ENCODE results near the gene RGMA.
A peak's percentile ranks its signal among the peaks of the same experiment; 100 is the strongest.

The RGMA gene

GRCh38 chr15:93074599-93074998 lies 14.4 kb downstream of the RGMA start:
- Histone ChIP-seq H3K4me3 (ENCODE audit: low read length in 2 of 2) (no peak overlapping the region), H2BK120ac (ENCODE audit: low read depth, low read length) (no peak overlapping the region), H3K79me1 (ENCODE audit: low read depth, low read length) (peaks cover 2% of the 10 kb centered on the region), H2AK5ac (ENCODE audit: low read depth, low read length) (no peak overlapping the region), H3K36me3 (replicated peaks in 1 of 2; ENCODE audit: control insufficient read depth in 2 of 2, insufficient read depth in 2 of 2, low read length in 2 of 2) (peaks cover 12 to 60% of the 10 kb centered on the region in 2 donors), H4K8ac (ENCODE audit: low read depth, low read length) (no peak overlapping the region), H3K23ac (ENCODE audit: low read depth, low read length, poor library complexity) (no peak overlapping the region), H3K14ac (ENCODE audit: low read length) (no peak overlapping the region), H3K18ac (ENCODE audit: low read length) (no peak overlapping the region), H3K4ac (ENCODE audit: low read length) (no peak overlapping the region), H2BK15ac (ENCODE audit: low read length) (no peak overlapping the region), H3K27ac (replicated peaks; ENCODE audit: low read length) (peak overlapping the region; percentile 82), H3K27me3 (ENCODE audit: control insufficient read depth in 3 of 3, insufficient read depth in 3 of 3, low read depth in 1 of 3, low read length in 3 of 3) (no peaks in the 10 kb centered on the region), H3K4me1 (ENCODE audit: control insufficient read depth in 2 of 2, insufficient read depth in 1 of 2, low read depth in 1 of 2, low read length in 2 of 2) (peaks cover 28 to 33% of the 10 kb centered on the region in 2 donors), H3K4me2 (ENCODE audit: insufficient read depth, low read length, poor library complexity, severe bottlenecking) (no peak overlapping the region), H2BK5ac (ENCODE audit: low read length) (no peak overlapping the region), H3K9me3 (replicated peaks in 1 of 2; ENCODE audit: control insufficient read depth in 2 of 2, insufficient read depth in 1 of 2, low read depth in 1 of 2, low read length in 2 of 2) (peaks cover 0 to 7% of the 10 kb centered on the region in 2 donors), H2BK12ac (ENCODE audit: low read length) (no peak overlapping the region), H2AFZ (ENCODE audit: low read length) (no peak overlapping the region), H4K91ac (ENCODE audit: low read depth, low read length, poor library complexity) (no peak overlapping the region), H3K9ac (ENCODE audit: low read depth, low read length, poor library complexity) (peak overlapping the region; percentile 32)
- DNase-seq (ENCODE audit: low spot score) = no peak
- WGBS, 2 donors (ENCODE audit: extremely low coverage in 2 of 2, insufficient read length in 2 of 2, insufficient replicate concordance in 1 of 2) = no CpG with 5 or more reads among the region's 13 CpGs

GRCh38 chr15:93073465-93073952 lies 15.5 kb downstream of the RGMA start:
- WGBS, 2 donors (ENCODE audit: extremely low coverage in 2 of 2, insufficient read length in 2 of 2, insufficient replicate concordance in 1 of 2) = no CpG with 5 or more reads among the region's 30 CpGs
- H4K8ac ChIP-seq (ENCODE audit: low read depth, low read length) = no peak overlapping the region
- H2AK5ac ChIP-seq (ENCODE audit: low read depth, low read length) = no peak overlapping the region
- H2BK15ac ChIP-seq (ENCODE audit: low read length) = no peak overlapping the region
- DNase-seq (ENCODE audit: low spot score) = no peak
- no peak overlapping the region for H4K91ac ChIP-seq (ENCODE audit: low read depth, low read length, poor library complexity)
- no peak overlapping the region for H3K4ac ChIP-seq (ENCODE audit: low read length)
- H3K4me1 ChIP-seq (ENCODE audit: control insufficient read depth in 2 of 2, insufficient read depth in 1 of 2, low read depth in 1 of 2, low read length in 2 of 2) = peaks cover 29 to 39% of the 10 kb centered on the region in 2 donors
- H3K14ac ChIP-seq (ENCODE audit: low read length) = no peak overlapping the region
- peak overlapping the region; percentile 85 for H3K18ac ChIP-seq (ENCODE audit: low read length)
- H3K27ac ChIP-seq (replicated peaks; ENCODE audit: low read length) = peak overlapping the region; percentile 82
- H3K9me3 ChIP-seq (replicated peaks in 1 of 2; ENCODE audit: control insufficient read depth in 2 of 2, insufficient read depth in 1 of 2, low read depth in 1 of 2, low read length in 2 of 2) = peaks cover 0 to 12% of the 10 kb centered on the region in 2 donors
- H3K9ac ChIP-seq (ENCODE audit: low read depth, low read length, poor library complexity) = peak overlapping the region; percentile 91
- peak overlapping the region; percentile 3 for H3K23ac ChIP-seq (ENCODE audit: low read depth, low read length, poor library complexity)
- no peaks in the 10 kb centered on the region for H3K27me3 ChIP-seq (ENCODE audit: control insufficient read depth in 3 of 3, insufficient read depth in 3 of 3, low read depth in 1 of 3, low read length in 3 of 3)
- H3K4me3 ChIP-seq (ENCODE audit: low read length in 2 of 2) = peak overlapping the region; percentile 74 to 86
- H3K36me3 ChIP-seq (replicated peaks in 1 of 2; ENCODE audit: control insufficient read depth in 2 of 2, insufficient read depth in 2 of 2, low read length in 2 of 2) = peaks cover 13 to 63% of the 10 kb centered on the region in 2 donors
- peak overlapping the region; percentile 9 for H2BK5ac ChIP-seq (ENCODE audit: low read length)
- peaks cover 2% of the 10 kb centered on the region for H3K79me1 ChIP-seq (ENCODE audit: low read depth, low read length)
- H2BK12ac ChIP-seq (ENCODE audit: low read length) = no peak overlapping the region
- no peak overlapping the region for H2BK120ac ChIP-seq (ENCODE audit: low read depth, low read length)
- H2AFZ ChIP-seq (ENCODE audit: low read length) = peak overlapping the region; percentile 67
- peak overlapping the region; percentile 71 for H3K4me2 ChIP-seq (ENCODE audit: insufficient read depth, low read length, poor library complexity, severe bottlenecking)

- Histone ChIP-seq H2BK120ac (ENCODE audit: low read depth, low read length) (no peak overlapping the region), H4K91ac (ENCODE audit: low read depth, low read length, poor library complexity) (no peak overlapping the region), H3K79me1 (ENCODE audit: low read depth, low read length) (peaks cover 2% of the 10 kb centered on the region), H2BK5ac (ENCODE audit: low read length) (peak overlapping the region; percentile 55), H3K27ac (replicated peaks; ENCODE audit: low read length) (peak overlapping the region; percentile 82), H3K36me3 (replicated peaks in 1 of 2; ENCODE audit: control insufficient read depth in 2 of 2, insufficient read depth in 2 of 2, low read length in 2 of 2) (peaks cover 16 to 66% of the 10 kb centered on the region in 2 donors), H2BK15ac (ENCODE audit: low read length) (no peak overlapping the region), H3K14ac (ENCODE audit: low read length) (no peak overlapping the region), H3K4me1 (ENCODE audit: control insufficient read depth in 2 of 2, insufficient read depth in 1 of 2, low read depth in 1 of 2, low read length in 2 of 2) (peaks cover 29 to 43% of the 10 kb centered on the region in 2 donors), H3K23ac (ENCODE audit: low read depth, low read length, poor library complexity) (peak overlapping the region; percentile 47), H3K9me3 (replicated peaks in 1 of 2; ENCODE audit: control insufficient read depth in 2 of 2, insufficient read depth in 1 of 2, low read depth in 1 of 2, low read length in 2 of 2) (peaks cover 0 to 12% of the 10 kb centered on the region in 2 donors), H3K4ac (ENCODE audit: low read length) (no peak overlapping the region), H4K8ac (ENCODE audit: low read depth, low read length) (no peak overlapping the region), H2AFZ (ENCODE audit: low read length) (peak overlapping the region; percentile 67), H3K4me3 (ENCODE audit: low read length in 2 of 2) (peak overlapping the region; percentile 86 to 93), H3K4me2 (ENCODE audit: insufficient read depth, low read length, poor library complexity, severe bottlenecking) (peak overlapping the region; percentile 87), H3K9ac (ENCODE audit: low read depth, low read length, poor library complexity) (peak overlapping the region; percentile 91), H3K18ac (ENCODE audit: low read length) (peak overlapping the region; percentile 85), H2AK5ac (ENCODE audit: low read depth, low read length) (no peak overlapping the region), H3K27me3 (ENCODE audit: control insufficient read depth in 3 of 3, insufficient read depth in 3 of 3, low read depth in 1 of 3, low read length in 3 of 3) (no peaks in the 10 kb centered on the region), H2BK12ac (ENCODE audit: low read length) (no peak overlapping the region)
- WGBS, 2 donors (ENCODE audit: extremely low coverage in 2 of 2, insufficient read length in 2 of 2, insufficient replicate concordance in 1 of 2) = no CpG with 5 or more reads among the region's 96 CpGs
- DNase-seq (ENCODE audit: low spot score) = peak; percentile 87
These were observed 16.3 kb downstream of the RGMA start for GRCh38 chr15:93072411-93073394.

DNA sequence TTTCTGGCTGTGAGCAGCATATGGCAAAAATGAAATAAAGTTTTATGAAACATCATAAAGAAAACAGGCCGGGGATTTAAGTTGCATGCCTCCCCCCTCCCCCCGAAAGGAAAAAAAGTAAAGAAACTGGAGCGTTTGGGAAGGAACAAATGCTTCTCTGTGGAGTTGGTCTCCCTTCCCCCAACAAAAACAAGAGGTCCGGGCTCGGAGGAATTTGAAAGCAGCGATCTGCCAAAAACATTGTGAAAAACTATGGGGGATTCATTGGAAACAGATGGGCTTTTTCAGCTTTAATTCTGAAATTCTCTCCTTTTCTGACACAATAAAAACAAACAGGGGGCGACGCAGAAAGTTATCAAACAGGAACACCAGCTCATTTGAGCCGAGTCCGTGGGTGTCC lies 17.0 kb downstream of the RGMA start:
- peak overlapping the region; percentile 68 for H3K27ac ChIP-seq (replicated peaks; ENCODE audit: low read length)
- no CpG with 5 or more reads among the region's 10 CpGs for WGBS, 2 donors (ENCODE audit: extremely low coverage in 2 of 2, insufficient read length in 2 of 2, insufficient replicate concordance in 1 of 2)
- no peak for DNase-seq (ENCODE audit: low spot score)

More for the DNA sequence above, 17.0 kb downstream of the RGMA start:
- Histone ChIP-seq H2BK12ac (ENCODE audit: low read length) (no peak overlapping the region), H3K79me1 (ENCODE audit: low read depth, low read length) (peaks cover 6% of the 10 kb centered on the region), H2BK15ac (ENCODE audit: low read length) (no peak overlapping the region), H3K4me1 (ENCODE audit: control insufficient read depth in 2 of 2, insufficient read depth in 1 of 2, low read depth in 1 of 2, low read length in 2 of 2) (peaks cover 29 to 43% of the 10 kb centered on the region in 2 donors), H3K27me3 (ENCODE audit: control insufficient read depth in 3 of 3, insufficient read depth in 3 of 3, low read depth in 1 of 3, low read length in 3 of 3) (no peaks in the 10 kb centered on the region), H2BK5ac (ENCODE audit: low read length) (peak overlapping the region; percentile 55), H3K23ac (ENCODE audit: low read depth, low read length, poor library complexity) (no peak overlapping the region), H4K91ac (ENCODE audit: low read depth, low read length, poor library complexity) (no peak overlapping the region), H2AK5ac (ENCODE audit: low read depth, low read length) (no peak overlapping the region), H2BK120ac (ENCODE audit: low read depth, low read length) (no peak overlapping the region), H3K18ac (ENCODE audit: low read length) (peak overlapping the region; percentile 44), H3K14ac (ENCODE audit: low read length) (no peak overlapping the region), H3K36me3 (replicated peaks in 1 of 2; ENCODE audit: control insufficient read depth in 2 of 2, insufficient read depth in 2 of 2, low read length in 2 of 2) (peaks cover 16 to 67% of the 10 kb centered on the region in 2 donors), H3K4ac (ENCODE audit: low read length) (no peak overlapping the region), H4K8ac (ENCODE audit: low read depth, low read length) (no peak overlapping the region), H3K4me3 (ENCODE audit: low read length in 2 of 2) (peak overlapping the region; percentile 86 to 93), H3K4me2 (ENCODE audit: insufficient read depth, low read length, poor library complexity, severe bottlenecking) (peak overlapping the region; percentile 87), H3K9ac (ENCODE audit: low read depth, low read length, poor library complexity) (peak overlapping the region; percentile 78), H3K9me3 (replicated peaks in 1 of 2; ENCODE audit: control insufficient read depth in 2 of 2, insufficient read depth in 1 of 2, low read depth in 1 of 2, low read length in 2 of 2) (peaks cover 0 to 12% of the 10 kb centered on the region in 2 donors), H2AFZ (ENCODE audit: low read length) (no peak overlapping the region)
